Stromal cell of bone marrow (primary cell): Measurements from ENCODE around the gene CAB39L.
A peak's percentile ranks its signal among the peaks of the same experiment; 100 is the strongest.

Experiments used
- DNase-seq: peaks from one replicate; pipeline ENCODE4 v3.0.0-alpha.2; 2012; ENCODE audit warnings: low read depth

CAB39L gene

DNA sequence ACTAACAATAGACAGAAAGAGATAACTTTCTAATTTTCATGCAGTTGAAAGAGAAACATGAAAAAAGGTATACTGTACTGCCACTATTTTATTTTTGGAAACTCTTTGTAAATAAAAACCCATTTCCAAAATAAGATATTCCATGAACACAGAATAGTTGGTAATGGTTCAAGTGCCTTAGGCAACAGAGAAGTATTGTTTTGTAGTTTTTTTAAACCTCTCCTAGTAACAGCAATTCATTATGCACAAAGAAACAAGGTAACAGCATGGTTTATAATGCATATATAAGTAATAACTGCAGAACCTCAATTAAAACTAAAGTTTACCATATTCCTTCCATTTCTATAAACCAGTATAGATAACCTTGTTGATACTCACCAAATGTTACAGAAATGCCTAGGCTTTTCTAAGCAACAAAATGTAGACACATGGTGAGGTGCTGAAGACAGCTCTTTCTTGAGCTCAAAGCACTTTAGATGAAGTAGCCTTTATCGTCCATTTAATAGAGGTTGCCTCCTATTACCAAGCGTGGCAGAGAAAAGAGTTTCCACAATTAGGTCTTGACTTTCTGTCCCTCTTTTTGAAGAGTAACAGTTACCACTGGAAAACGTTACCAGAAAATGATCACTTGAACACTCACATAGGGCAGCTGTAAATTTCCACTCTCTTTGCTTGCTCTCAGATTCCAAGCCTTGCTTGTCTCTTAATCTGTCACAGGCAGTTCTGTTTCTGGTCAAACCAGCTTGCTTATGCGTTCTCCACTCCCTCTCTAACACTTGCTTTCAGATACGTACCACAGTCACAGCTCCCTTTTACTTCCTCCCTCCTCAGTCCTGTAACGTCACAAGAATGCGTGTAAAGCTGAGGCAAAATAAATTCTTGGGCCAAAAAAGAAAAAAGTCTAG is 42.9 kb downstream of the CAB39L start:
- peak; percentile 23 for DNase-seq

DNA sequence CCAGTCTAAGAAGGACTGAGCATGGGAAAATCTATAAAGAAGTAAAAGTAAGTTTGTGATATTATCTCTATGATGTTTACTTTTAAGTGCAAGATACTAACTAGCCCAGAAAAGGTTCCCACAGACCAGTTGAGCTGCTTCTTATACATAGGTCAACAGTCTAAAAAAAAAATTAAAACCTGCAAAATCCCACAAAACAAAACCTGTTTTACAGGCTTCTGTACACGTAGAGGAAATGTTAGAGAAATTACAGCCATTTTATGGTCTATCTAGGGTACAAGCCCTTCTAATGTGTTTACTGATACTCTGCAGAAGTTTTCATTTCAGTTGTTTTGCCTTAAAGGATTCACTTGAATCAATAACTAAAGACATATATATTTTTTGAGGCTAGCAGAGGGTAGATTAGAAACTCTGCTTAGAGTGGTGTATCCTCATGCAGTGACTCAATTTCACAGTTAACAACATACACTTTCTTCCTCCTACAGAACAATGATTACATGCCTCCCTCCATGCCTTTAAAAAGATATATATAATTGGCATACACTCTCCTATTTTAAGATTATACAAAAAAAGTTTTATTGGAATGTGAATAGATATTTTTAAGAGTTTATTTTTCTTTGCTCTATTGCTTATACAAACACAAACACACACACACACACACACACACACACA is 43.9 kb downstream of the CAB39L start:
- DNase-seq, result no peak

DNA sequence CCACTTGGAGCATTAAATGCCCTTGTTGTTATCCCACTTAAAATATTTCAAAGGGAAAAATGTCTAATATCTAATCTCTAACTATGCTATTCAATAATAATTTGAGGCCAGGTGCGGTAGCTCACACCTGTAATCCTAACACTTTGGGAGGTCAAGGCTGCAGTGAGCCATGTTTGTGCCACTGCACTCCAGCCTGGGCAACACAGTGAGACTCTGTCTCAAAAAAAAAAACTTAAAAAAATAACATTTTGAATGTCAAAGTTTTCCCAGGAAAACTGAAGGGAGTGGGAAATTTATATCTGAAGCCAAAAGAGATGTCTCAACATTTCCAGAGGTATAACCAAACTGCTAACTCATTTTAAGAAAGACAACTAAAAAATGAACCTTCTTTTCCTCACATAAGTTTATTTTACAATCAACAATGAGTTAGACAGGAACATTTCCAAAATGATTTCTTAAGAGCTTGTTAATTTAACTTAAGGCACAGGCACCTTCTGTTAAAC is 47.9 kb downstream of the CAB39L start:
- no peak for DNase-seq

DNA sequence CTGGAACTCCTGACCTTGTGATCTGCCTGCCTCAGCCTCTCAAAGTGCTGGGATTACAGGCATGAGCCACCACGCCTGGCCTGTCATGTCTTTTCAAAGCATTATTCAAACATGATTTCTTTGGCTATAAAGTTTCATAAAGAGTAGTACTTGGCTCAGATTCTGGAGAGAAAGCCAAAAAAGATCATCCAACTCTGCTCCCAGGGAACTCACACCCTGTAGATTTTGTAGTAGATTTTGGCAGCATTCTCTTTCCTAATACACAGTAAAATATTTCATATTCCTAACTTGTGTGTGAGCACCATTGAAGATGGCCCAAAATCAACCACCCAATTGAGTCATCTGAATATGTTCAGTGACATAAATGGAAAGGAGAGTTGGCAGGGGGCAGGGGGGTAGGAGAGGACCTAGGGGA is 48.4 kb downstream of the CAB39L start:
- DNase-seq, result peak; percentile 90

DNA sequence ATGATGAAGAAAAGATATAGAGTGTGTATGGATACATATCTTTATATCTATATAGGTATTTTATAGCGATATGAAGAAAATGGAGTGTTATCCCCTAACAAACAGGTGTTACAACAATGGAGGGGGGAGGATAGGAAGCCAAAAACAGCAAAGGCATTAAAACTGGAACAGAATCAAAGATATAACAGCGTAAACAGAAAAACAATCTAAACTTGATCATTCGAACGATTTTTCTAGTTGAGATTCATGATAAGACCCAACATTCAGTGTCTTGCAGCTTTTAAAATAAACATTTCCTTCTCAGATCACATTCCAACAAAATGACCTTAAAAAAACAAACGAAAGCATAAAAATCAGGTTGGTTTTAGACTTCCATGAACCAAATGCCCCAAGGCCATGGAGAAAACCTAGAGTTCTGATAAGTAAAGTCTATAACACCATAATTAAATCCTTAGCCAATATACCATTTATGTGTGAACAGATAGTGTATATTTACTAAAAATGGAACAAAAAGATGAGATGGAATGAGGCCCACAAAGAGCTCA is 55.7 kb downstream of the CAB39L start:
- no peak for DNase-seq

DNA sequence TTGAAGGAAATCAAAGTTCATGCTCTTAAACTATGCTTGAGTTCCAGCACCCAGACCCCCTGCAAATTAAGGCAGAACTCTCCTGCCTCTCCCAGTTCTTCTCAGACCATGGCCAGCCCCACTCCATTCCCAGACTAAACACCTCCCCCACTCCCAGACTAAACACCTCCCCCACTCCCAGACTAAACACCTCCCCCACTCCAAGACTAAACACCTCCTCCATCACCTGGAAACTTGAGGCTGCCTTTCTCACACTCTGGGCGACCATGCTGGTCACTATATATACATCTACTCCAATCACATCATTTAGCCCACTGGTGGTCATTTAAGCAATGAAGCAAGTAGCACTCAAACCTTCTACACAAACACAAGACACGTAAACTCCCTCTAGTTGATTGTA is 57.2 kb downstream of the CAB39L start:
- no peak for DNase-seq

DNA sequence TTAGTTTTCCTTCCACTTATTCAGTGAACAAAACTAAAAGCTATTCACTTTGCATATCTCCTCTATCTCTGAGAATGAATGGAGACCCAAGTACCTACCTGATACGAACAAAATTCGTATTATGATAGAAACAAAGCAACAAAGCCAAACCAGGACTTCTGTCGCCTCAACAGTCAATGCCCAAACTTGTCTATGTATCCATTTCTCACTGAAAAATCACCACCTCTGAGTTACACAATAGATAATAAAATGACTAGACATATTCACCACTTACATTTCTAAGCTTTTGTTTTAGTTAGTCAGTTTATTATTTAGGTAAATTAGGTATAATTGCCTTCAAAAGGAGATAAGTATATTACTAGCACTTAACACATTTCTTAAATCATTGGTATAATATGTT is 67.7 kb downstream of the CAB39L start:
- no peak for DNase-seq

DNA sequence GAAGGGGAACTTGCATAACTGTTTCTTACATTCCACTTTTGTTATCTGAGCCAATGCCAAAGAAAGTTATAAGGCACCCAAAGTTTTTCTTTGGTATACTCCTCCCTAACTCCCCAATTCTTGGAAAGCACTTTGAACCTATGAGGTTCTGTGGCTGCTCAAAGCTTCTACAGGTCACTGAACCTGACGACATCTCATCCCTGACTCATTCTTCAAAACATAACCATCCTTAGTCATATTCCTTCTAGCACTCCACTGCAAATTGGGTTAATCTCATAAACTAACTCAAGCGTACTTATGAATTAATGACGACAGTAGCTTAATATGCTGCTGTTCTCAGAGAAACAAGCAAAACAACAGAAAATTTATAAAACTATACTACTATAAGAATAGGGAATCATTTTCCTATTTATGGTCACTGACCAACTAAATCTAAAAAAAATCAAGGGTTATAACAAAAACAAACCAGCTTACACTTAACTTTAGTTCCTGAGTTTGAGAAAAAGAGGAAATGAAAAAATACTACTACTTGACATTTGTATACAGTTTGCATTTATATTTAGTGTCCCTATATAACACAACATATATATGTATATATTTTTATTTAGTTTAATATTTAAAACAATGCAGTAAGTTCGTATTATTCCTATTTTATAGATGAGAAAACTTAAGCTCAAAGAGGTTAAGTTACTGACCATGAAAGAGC is 69.1 kb downstream of the CAB39L start:
- peak; percentile 75 for DNase-seq

DNA sequence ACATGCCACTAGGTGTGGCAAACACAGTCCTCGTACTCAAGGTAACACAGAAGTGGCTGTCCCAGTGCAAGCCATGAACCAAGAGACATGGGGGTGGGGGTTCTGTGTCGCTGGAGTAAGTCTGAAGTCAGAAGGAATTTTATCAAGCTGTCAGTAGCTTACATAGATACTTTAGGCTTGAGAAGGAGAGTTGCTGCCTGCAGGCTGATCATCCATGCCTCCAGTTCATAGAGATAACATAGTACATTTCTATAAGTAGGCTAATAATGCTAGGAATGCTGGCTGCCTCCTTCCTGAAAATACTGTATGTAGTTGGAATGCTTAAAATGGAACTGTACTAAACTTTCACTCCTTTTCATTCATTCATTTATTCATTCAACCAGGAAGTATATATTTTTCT is 70.1 kb downstream of the CAB39L start:
- no peak for DNase-seq

DNA sequence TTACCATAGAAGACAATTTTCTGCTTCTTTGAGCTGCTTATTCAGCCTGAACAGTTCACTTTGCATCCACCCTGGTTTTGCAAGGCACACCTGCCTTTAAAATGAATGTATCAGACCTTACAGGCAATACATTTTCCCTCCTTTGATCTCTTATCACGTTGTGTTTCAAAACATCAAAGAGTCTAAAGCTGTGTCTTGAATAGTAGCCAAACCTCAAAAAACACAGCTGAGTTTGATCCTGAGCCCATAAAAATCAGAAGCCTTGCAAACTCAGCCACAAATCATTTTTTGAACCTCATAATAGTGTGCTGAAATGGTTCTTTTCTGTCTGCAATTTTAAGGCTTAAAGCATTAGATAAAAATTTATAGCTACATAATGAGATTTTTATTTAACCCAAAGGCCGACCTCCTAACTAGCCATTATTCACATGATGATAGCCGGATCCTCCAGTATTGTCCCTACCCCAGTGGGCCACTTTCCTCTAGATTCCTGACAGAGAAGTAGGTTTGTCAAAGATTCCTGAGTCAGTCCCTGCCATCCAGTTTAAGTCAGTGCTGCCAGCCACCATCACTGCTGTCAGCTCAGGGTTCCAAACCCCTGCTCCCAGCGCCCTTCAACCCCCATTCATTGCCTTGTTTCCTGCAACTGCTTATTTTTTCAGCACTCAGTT is 71.8 kb downstream of the CAB39L start:
- DNase-seq, result no peak

DNA sequence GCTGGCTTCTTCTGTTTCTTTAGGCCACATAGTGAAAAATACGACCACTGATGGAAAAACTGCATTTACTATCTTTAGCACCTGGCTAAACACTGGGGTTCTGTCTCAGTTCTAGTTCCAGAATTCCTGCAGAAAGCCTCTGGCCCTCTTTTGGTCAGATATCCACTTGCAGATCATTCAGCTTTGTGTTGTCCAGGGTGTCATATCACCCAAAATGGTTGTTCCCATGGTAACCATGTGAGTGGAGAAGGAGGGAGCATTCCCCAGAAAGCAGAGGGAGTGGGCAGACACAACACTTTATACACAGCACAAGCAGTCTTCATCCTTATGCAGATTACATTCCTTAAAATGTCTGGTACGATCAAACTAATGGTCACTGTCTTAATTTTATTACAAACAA is 73.5 kb downstream of the CAB39L start:
- no peak for DNase-seq

DNA sequence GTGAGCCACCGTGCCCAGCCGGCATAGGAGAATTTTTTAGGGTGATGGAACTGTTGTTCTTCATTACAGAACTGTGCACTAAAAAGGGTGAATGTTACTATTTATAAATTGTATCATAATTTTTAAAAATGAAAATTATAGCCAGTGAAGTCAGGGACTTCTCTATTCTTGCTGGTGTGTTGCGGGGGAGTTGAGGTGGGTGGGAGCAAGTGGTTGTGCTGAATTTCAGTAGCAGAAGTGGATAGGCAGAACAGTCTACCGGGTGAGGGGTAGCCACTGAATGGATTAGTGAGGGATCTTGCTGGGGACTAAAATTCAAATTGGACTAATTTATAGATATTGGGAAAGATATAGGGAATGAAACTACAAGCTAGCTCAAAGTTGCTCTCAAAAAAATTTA is 74.0 kb downstream of the CAB39L start:
- no peak for DNase-seq

DNA sequence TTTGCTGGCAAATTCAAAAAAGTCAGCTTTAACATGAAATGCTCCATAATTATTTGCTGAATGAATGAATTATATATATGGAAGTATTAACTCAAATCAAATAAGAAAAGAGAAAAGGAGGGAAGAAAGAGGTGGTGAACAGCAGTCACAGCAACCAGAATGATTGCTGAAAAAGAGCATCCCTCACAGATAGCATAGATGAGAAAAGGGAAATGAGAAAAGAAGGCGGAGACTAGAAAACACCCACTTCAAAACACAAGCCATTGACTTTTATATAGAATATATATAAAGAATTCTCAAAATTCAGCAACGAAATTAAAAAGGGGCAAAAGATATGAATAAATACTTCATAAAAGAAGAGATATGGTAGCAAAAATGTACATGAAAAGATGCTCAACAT is 75.2 kb downstream of the CAB39L start:
- no peak for DNase-seq

DNA sequence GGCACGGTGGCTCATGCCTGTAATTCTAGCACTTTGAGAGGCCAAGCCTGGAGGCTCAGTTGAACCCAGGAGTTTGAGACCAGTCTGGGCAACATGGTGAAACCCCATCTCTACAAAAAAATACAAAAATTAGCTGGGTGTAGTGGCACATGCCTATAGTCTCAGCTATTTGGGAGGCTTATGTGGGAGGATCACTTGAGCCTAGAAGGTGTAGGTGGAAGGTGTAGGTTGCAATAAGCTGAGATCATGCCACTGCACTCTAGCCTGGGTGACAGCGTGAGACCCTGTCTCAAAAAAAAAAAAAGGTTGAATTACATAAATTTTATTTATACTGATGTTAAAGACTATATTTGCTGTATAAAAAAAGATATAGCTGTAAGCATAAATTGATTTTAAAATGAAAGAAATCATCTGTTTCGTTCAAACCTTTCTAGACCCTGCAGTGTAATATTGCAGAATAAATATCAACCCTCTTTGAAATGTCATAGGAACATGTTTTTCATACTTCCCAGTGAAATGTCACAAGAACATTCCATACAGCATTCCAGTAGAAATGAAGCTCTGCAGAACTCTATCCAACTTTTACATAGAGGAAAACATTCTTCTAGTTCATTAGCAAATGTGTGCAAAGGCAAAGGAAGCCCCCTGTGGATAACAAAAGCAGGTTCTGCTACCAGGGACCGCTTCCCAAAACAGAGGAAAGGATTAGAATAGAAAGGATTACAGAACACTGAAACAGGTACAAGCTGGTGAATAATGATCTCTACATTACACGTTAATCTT is 76.0 kb downstream of the CAB39L start:
- DNase-seq, result no peak

DNA sequence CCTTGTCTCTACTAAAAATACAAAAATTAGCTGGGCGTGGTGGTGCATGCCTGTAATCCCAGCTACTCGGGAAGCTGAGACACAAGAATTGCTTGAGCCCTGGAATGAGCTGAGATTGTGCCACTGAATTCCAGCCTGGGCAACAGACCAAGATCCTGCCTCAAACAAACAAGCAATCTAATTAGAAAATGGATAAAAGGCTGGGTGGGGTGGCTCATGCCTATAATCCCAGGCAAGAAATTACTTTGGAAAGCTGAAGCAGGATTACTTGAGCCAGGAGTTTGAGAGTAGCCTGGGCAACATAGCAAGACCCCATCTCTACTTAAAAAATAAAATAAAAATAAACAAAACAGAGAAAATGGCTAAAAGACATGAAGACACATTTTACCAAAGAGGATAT is 77.0 kb downstream of the CAB39L start:
- DNase-seq, result no peak

DNA sequence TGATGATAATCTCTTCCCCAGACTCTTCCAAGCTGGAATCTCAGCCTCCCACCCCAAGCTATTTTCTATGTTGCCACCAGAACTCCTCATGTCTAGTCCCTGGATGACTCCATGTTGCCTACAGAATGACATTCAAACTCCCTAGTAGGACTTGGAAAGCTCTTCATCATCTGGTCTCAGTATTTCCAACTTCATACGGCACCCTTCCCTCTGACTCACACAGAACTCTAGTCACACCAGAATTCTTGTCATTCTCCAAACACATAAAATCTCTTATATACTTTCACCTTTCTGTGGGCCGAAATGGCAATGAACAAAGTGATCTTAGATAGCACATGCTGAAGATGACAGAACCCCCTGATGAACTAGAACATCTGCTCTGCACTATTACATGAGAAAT is 86.2 kb downstream of the CAB39L start:
- DNase-seq, result peak; percentile 33

DNA sequence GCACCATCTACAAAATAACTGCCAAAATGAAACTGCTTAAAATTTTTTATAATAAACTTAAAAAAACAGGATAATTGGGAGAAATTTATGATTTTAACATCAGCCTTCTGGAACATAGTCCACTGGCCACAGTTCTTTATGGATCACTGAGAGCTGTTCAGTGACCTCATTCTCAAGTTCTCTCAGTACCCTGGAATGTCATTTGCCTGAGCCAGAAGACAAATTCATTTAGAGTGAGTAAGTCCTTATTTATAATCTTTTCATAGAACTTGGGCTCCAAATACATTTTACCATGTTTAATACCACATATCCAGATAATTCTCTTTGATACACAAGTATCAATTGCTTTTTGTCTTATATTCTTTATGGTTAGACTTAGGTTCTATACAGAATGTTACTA is 87.6 kb downstream of the CAB39L start:
- DNase-seq, result peak; percentile 86

DNA sequence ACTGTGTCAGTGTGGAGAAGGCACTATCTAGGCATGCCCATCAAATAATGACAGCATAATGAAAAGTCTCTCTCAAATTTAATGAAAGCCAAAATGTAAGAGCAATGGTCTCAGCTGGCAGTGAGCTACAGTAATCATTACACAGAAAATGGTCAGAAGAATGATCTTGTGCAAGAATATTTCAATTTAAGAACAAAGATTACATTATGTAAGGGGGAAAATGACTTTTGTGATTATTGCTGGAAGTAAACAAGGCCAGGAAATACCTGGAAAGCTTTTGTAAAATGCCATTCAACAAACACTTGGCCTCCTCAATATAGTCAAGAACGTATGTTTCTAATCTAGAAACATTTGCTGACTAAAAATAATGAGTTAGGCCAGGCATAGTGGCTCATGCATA is 89.1 kb downstream of the CAB39L start:
- DNase-seq, result no peak

DNA sequence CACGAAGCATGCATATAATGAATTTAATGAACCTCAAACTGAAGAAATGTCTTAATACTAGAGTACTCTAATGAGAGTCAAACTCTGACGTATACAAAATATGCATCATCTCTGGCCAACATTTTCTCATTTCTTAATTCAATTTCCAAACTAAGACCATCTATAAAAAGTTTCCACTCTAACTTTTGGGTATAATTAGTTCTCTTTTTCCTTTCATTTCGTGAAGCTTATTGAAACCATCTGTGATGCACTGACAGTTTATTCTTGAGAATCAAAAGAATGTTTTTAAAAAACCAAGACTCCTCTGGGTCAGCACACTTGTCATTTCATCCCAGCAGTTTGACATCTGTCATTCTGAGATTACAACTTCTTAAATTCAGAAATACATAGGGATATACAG is 90.0 kb downstream of the CAB39L start:
- DNase-seq, result no peak

DNA sequence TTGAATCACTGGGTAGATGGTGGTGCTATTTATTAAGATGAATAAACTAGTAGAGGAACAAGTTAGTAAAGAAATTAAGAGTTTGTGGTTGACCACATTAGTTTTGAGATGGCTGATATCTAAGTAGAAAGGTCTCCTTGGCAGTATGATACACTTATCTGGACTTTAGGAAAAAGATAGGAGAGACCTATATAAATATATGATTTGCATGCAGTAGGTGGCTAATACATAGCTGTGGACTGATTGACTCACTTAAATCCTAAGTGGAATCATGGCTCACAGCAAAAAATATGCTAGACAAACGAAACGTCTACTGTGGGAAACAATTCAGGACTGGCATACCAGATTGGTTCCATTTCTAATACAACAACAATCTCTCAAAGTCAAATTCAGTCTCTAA is 92.0 kb downstream of the CAB39L start:
- no peak for DNase-seq

DNA sequence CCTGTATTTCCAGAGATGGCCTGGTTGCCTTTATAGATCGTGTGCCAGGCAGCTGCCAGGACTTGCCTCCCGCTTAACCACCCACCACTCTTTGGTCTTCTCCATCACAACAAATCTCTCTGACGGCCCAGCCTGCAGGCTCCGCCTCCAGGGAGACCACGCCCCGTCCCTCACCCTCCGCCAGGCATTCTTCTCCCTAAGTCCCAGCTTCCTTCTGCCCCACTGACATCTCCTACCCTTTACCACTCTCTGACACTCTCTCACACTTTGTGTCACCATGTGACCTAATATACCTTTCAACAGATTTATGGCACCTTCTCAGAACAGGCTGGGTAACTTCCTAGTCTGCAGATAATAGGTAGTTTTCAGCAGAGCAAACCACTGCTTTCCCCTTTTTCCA is 95.1 kb downstream of the CAB39L start:
- DNase-seq, result no peak
